Keratinocyte (primary cell): ENCODE measurements around the gene CA7. TPM values are rescaled to one million over a fixed set of nuclear protein-coding genes. Genes with fewer than 3 reads are reported as not detected.

ENCODE experiments used
- DNase-seq: peaks from one replicate; pipeline ENCODE4 v3.0.0-alpha.2; 2011; ENCODE audit warnings: low read depth, missing footprints, low spot score
- FAIRE-seq: peaks from 2 replicates; lab custom pipeline; 2011; peaks lifted over from hg19 to GRCh38; lab: Jason Lieb, UNC
- H2AFZ ChIP-seq: 2 replicates; pipeline ENCODE4 v1.6.0; 2012; ENCODE audit warnings: low read length, control low read depth, inconsistent platforms; ENCODE audit not compliant: control insufficient read depth
- H3K27ac ChIP-seq: 2 replicates; pipeline ENCODE4 v1.5.1; 2011; ENCODE audit warnings: low read length; ENCODE audit not compliant: control insufficient read depth, insufficient read depth
- H3K27me3 ChIP-seq: 3 replicates; pipeline ENCODE4 v1.6.0; 2011; ENCODE audit warnings: low read length; ENCODE audit not compliant: control insufficient read depth, insufficient read depth; ENCODE audit errors: extremely low read depth
- H3K36me3 ChIP-seq, 2 experiments: 2 replicates in 1 of 2; 3 replicates in 1 of 2; pipeline ENCODE4 v1.5.1; 2011; ENCODE audit warnings: low read length in 2 of 2, mild to moderate bottlenecking in 1 of 2; ENCODE audit not compliant: control insufficient read depth in 2 of 2, insufficient read depth in 2 of 2; ENCODE audit errors: extremely low read depth in 1 of 2
- H3K4me1 ChIP-seq: 3 replicates; pipeline ENCODE4 v1.5.1; 2011; ENCODE audit warnings: low read length; ENCODE audit not compliant: control insufficient read depth, insufficient read depth; ENCODE audit errors: extremely low read depth
- H3K4me2 ChIP-seq: 3 replicates; pipeline ENCODE4 v1.6.0; 2011; ENCODE audit warnings: low read depth, low read length; ENCODE audit not compliant: control insufficient read depth, insufficient read depth; ENCODE audit errors: extremely low read depth
- H3K4me3 ChIP-seq, 3 experiments: fragments of 200-600 bp in 1 of 3; sonication (generic) in 1 of 3; 2 replicates in 2 of 3; 3 replicates in 1 of 3; pipeline ENCODE4 v1.5.1; 2011 to 2016; ENCODE audit warnings: low read length in 3 of 3, mild to moderate bottlenecking in 3 of 3, control low read depth in 2 of 3, inconsistent platforms in 1 of 3, low read depth in 1 of 3, mixed read lengths in 1 of 3, mixed run types in 1 of 3, moderate library complexity in 1 of 3; ENCODE audit not compliant: control insufficient read depth in 2 of 3, insufficient read depth in 2 of 3; ENCODE audit errors: extremely low read depth in 1 of 3
- H3K79me2 ChIP-seq: 2 replicates; pipeline ENCODE4 v1.6.0; 2012; ENCODE audit warnings: low read length; ENCODE audit not compliant: control insufficient read depth, insufficient read depth
- H3K9ac ChIP-seq: 3 replicates; pipeline ENCODE4 v1.6.0; 2011; ENCODE audit warnings: low read length; ENCODE audit not compliant: control insufficient read depth, insufficient read depth; ENCODE audit errors: extremely low read depth
- H3K9me1 ChIP-seq: 3 replicates; pipeline ENCODE4 v1.6.0; 2011; ENCODE audit warnings: low read length; ENCODE audit not compliant: control insufficient read depth, insufficient read depth; ENCODE audit errors: extremely low read depth
- H3K9me3 ChIP-seq: 2 replicates; pipeline ENCODE4 v1.5.1; 2012; ENCODE audit warnings: low read depth, low read length; ENCODE audit not compliant: control insufficient read depth
- H4K20me1 ChIP-seq: 3 replicates; pipeline ENCODE4 v1.6.0; 2011; ENCODE audit warnings: low read length; ENCODE audit not compliant: control insufficient read depth, insufficient read depth; ENCODE audit errors: extremely low read depth
- EZH2 ChIP-seq: IDR thresholded peaks from one replicate; pipeline ENCODE4 v1.6.1; 2012; ENCODE audit warnings: inconsistent platforms, mild to moderate bottlenecking, low read length, moderate library complexity
- dilution Hi-C: fragments of 300-500 bp; cut with MboI; formaldehyde crosslinking; loops from one replicate; pipeline ENCODE4 v1.7.0; 2020; ENCODE audit warnings: low sequenced_read_pairs; ENCODE audit not compliant: extremely low pct_ligation_motif_present
- polyA plus RNA-seq, 5 experiments: library from polyadenylated mRNA; depleted of rRNA in 3 of 5; stranded (reverse) in 3 of 5; stranded (forward) in 1 of 5; unstranded in 1 of 5; fragments of >200 nt; gene quantifications; 1 replicate in 1 of 5; 2 replicates in 3 of 5; 3 replicates in 1 of 5; pipeline versions ENCODE4 v1.2.1 to v1.2.3, GENCODE V29; 2011 to 2012; ENCODE audit warnings: missing spikeins in 2 of 5, low read depth in 1 of 5, low replicate concordance in 1 of 5
- TF ChIP-seq, protein P1 (sequence below), 3 experiments: IDR thresholded peaks in 1 of 3; conservative IDR thresholded peaks in 1 of 3; optimal IDR thresholded peaks in 1 of 3; 2 replicates in 2 of 3; 3 replicates in 1 of 3; pipeline versions ENCODE3 to v1.5.1; 2011; ENCODE audit warnings: low read length in 3 of 3, mild to moderate bottlenecking in 3 of 3, moderate library complexity in 2 of 3, control low read depth in 1 of 3, inconsistent platforms in 1 of 3; ENCODE audit not compliant: insufficient read depth in 2 of 3; ENCODE audit errors: extremely low read depth in 1 of 3

CA7 gene
- polyA plus RNA-seq, 1 donor (not counting 4 experiments of a cell fraction or from before 2014, with no cell fraction given): not detected

DNA sequence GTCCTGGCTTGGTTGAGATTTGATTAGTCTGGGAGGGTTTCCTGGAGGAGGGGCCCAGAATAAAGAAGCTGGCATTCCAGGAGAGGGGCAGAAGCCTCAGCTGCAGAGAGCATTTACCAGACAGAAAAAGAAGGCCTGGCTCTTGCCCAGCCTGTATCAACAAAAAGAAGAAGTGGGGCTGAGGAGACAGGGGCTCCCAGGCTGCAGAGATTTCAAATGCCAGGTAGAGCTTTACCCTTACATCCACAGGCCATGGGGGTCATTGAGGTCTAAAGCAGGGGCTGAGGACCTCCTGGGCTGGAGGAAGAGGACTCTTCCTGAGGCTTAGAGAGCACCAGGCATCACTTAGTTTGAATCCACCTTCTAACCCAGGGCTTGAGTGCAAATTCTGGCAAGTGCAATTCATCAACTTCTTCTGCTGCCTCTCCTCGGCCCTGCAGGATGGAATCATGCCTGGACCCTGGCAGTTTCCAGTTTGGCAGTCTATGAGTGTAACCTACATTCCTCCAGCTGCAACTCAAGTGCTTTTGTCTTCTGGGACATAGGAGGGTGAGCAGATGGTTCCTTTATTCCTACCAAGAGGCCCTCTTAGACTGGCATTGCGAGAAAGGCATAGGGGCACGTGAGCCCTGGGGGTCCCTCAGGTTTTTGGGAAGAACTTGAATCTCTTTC lies 15.3 kb downstream of the CA7 start:
- H3K4me2 ChIP-seq: no peak overlapping the region

DNA sequence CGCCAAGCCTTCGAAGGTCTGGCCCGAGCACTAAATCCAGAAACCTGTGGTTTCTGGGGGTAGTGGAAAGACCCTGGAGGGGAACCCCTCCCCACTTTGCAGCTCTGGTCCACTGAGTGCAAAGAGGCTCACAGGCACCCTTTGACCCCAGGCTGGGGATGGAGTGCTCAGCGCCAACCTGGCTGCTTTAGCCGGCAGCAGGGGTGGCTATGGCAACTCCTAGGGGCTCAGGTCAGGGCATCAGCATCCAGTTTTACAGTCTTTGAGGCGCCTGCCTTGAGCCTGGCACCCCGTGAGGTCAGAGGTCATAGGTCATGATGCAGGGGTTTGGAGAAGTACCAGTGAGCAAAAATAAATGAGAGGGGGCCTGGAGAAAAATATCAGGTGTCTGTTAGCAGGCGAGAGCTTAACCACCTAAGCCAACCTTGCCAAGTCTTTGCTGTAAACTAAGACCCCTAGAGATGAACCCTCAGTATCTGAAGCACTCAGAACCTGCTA lies 17.9 kb downstream of the CA7 start:
- no peaks in the 10 kb centered on the region for H3K27me3 ChIP-seq
- dilution Hi-C loops: no loop called here
- H3K4me3 ChIP-seq: no peak overlapping the region
- H3K9me3 ChIP-seq: no peaks in the 10 kb centered on the region
- H3K4me1 ChIP-seq: no peaks in the 10 kb centered on the region
- no peak overlapping the region for H3K27ac ChIP-seq
- no peaks in the 10 kb centered on the region for H3K9me1 ChIP-seq
- no peak overlapping the region for H3K9ac ChIP-seq
- H2AFZ ChIP-seq: no peak overlapping the region
- no peak for DNase-seq
- H3K36me3 ChIP-seq: no peaks in the 10 kb centered on the region
- TF ChIP-seq, protein P1, sequence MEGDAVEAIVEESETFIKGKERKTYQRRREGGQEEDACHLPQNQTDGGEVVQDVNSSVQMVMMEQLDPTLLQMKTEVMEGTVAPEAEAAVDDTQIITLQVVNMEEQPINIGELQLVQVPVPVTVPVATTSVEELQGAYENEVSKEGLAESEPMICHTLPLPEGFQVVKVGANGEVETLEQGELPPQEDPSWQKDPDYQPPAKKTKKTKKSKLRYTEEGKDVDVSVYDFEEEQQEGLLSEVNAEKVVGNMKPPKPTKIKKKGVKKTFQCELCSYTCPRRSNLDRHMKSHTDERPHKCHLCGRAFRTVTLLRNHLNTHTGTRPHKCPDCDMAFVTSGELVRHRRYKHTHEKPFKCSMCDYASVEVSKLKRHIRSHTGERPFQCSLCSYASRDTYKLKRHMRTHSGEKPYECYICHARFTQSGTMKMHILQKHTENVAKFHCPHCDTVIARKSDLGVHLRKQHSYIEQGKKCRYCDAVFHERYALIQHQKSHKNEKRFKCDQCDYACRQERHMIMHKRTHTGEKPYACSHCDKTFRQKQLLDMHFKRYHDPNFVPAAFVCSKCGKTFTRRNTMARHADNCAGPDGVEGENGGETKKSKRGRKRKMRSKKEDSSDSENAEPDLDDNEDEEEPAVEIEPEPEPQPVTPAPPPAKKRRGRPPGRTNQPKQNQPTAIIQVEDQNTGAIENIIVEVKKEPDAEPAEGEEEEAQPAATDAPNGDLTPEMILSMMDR (optimal IDR thresholded peaks at IDR 0.05 in 1 of 3, IDR thresholded peaks at IDR 0.05 in 1 of 3, conservative IDR thresholded peaks at IDR 0.05 in 1 of 3; ENCODE audit: extremely low read depth in 1 of 3, insufficient read depth in 2 of 3, low read length in 3 of 3): no peak
- TF ChIP-seq EZH2: no peak
- no peak for FAIRE-seq
- H3K79me2 ChIP-seq: no peaks in the 10 kb centered on the region
- H4K20me1 ChIP-seq: no peaks in the 10 kb centered on the region
- H3K4me2 ChIP-seq: no peak overlapping the region

More for the DNA sequence above, 15.3 kb downstream of the CA7 start:
- Histone ChIP-seq H3K9me1 (no peaks in the 10 kb centered on the region), H4K20me1 (no peaks in the 10 kb centered on the region), H3K9me3 (no peaks in the 10 kb centered on the region), H3K4me3 (no peak overlapping the region), H3K27me3 (no peaks in the 10 kb centered on the region), H3K9ac (no peak overlapping the region), H3K27ac (no peak overlapping the region), H2AFZ (no peak overlapping the region), H3K4me1 (no peaks in the 10 kb centered on the region), H3K79me2 (no peaks in the 10 kb centered on the region), H3K36me3 (no peaks in the 10 kb centered on the region)
- TF ChIP-seq, protein P1 (optimal IDR thresholded peaks at IDR 0.05 in 1 of 3, IDR thresholded peaks at IDR 0.05 in 1 of 3, conservative IDR thresholded peaks at IDR 0.05 in 1 of 3; ENCODE audit: extremely low read depth in 1 of 3, insufficient read depth in 2 of 3, low read length in 3 of 3): no peak
- TF ChIP-seq EZH2: no peak
- dilution Hi-C loops: no loop called here
- FAIRE-seq (no peak), DNase-seq (no peak)
